Nephron (organoid): Measurements from ENCODE around the gene TMPRSS9.

Experiments
- H3K27ac Mint-ChIP-seq, 3 experiments: 2 replicates each; pipeline ENCODE4 v1.8.0; 2020; ENCODE audit warnings: mixed read lengths in 3 of 3, mild to moderate bottlenecking in 2 of 3, moderate library complexity in 1 of 3
- H3K27me3 Mint-ChIP-seq: 2 replicates; pipeline ENCODE4 v1.8.0; 2021; ENCODE audit warnings: low read depth, mild to moderate bottlenecking, moderate library complexity, mixed read lengths
- H3K36me3 Mint-ChIP-seq: 2 replicates; pipeline ENCODE4 v1.8.0; 2020; ENCODE audit warnings: low read depth, mixed read lengths
- H3K4me1 Mint-ChIP-seq: 2 replicates; pipeline ENCODE4 v1.8.0; 2020; ENCODE audit warnings: mixed read lengths
- H3K4me3 Mint-ChIP-seq, 3 experiments: 2 replicates each; pipeline ENCODE4 v1.8.0; 2020; ENCODE audit warnings: mild to moderate bottlenecking in 3 of 3, mixed read lengths in 3 of 3, moderate library complexity in 2 of 3
- H3K9me3 Mint-ChIP-seq: 2 replicates; pipeline ENCODE4 v1.8.0; 2020; ENCODE audit warnings: mixed read lengths
- TF ChIP-seq, protein P1 (sequence below), 3 experiments: fragments of 200-600 bp; sonication (generic); IDR thresholded peaks; one replicate each; pipeline ENCODE4 v1.5.0; 2021; ENCODE audit warnings: antibody characterized with exemption in 3 of 3; ENCODE audit not compliant: unreplicated experiment in 3 of 3

TMPRSS9 gene

DNA sequence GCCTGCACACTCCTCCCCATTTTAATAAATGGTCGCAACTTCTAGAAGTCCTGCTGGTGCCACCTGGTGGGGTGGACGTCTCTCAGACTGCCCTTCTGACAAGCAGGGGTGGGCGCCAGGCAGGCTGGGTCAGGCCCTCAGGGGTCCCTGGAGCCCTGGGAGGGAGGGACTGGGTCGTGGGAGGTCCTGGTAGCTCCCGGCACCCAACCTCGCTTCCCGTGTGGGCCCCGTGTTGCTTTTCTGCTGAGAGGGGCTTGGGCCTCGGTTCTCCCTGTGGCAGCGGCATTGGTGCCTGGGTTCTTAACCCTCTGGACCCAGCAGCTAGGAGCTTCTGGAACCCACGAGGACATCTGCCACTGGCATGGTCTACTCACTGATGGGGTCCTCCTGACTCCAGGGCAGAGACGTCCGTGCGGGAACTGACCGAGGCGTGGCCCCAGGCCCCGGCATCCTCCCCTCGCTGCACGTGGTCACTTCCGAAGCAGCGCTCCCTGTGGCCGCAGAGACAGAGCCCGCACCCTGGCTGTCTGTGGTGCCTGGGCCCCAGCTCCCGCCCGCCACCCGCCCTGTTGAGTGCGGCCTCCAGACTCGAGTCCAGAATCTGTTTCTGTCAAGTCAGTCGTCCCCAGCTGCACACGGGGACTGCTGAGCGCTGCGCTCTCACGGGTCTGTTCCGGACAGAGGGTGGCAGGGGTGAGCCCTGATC is 6.0 kb upstream of the TMPRSS9 start:
- no peaks in the 10 kb centered on the region for H3K4me1 Mint-ChIP-seq
- H3K27me3 Mint-ChIP-seq = peaks cover 17% of the 10 kb centered on the region
- no peaks in the 10 kb centered on the region for H3K9me3 Mint-ChIP-seq
- H3K27ac Mint-ChIP-seq = no peak overlapping the region
- no peak overlapping the region for H3K4me3 Mint-ChIP-seq
- TF ChIP-seq, protein P1, sequence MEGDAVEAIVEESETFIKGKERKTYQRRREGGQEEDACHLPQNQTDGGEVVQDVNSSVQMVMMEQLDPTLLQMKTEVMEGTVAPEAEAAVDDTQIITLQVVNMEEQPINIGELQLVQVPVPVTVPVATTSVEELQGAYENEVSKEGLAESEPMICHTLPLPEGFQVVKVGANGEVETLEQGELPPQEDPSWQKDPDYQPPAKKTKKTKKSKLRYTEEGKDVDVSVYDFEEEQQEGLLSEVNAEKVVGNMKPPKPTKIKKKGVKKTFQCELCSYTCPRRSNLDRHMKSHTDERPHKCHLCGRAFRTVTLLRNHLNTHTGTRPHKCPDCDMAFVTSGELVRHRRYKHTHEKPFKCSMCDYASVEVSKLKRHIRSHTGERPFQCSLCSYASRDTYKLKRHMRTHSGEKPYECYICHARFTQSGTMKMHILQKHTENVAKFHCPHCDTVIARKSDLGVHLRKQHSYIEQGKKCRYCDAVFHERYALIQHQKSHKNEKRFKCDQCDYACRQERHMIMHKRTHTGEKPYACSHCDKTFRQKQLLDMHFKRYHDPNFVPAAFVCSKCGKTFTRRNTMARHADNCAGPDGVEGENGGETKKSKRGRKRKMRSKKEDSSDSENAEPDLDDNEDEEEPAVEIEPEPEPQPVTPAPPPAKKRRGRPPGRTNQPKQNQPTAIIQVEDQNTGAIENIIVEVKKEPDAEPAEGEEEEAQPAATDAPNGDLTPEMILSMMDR (IDR thresholded peaks at IDR 0.05; ENCODE audit: unreplicated experiment in 3 of 3) = no peak
- no peaks in the 10 kb centered on the region for H3K36me3 Mint-ChIP-seq

DNA sequence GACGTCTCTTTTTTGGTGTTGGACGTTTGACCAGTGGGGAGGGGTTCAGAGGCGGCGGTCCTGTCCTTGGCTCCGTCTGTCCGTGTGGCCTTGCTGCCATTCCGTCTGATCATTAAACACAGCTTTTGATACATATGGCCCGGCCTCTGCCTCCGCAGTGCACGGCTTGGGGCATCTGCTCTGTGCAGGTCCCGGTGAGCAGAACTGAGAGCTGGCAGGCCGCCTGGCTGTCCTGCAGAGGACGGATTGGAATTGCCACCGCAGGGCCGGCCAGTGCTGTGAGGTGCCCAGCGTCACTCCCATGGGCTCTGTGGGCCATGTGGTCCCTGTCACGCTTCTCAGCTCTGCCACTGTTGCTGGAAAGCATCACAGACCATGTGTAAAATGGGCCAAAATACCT is 5.4 kb upstream of the TMPRSS9 start:
- TF ChIP-seq, protein P1 (IDR thresholded peaks at IDR 0.05; ENCODE audit: unreplicated experiment in 3 of 3) = no peak
- Mint-ChIP-seq H3K27ac (no peak overlapping the region), H3K4me3 (no peak overlapping the region), H3K4me1 (no peaks in the 10 kb centered on the region), H3K36me3 (no peaks in the 10 kb centered on the region), H3K9me3 (no peaks in the 10 kb centered on the region), H3K27me3 (peaks cover 23% of the 10 kb centered on the region)

DNA sequence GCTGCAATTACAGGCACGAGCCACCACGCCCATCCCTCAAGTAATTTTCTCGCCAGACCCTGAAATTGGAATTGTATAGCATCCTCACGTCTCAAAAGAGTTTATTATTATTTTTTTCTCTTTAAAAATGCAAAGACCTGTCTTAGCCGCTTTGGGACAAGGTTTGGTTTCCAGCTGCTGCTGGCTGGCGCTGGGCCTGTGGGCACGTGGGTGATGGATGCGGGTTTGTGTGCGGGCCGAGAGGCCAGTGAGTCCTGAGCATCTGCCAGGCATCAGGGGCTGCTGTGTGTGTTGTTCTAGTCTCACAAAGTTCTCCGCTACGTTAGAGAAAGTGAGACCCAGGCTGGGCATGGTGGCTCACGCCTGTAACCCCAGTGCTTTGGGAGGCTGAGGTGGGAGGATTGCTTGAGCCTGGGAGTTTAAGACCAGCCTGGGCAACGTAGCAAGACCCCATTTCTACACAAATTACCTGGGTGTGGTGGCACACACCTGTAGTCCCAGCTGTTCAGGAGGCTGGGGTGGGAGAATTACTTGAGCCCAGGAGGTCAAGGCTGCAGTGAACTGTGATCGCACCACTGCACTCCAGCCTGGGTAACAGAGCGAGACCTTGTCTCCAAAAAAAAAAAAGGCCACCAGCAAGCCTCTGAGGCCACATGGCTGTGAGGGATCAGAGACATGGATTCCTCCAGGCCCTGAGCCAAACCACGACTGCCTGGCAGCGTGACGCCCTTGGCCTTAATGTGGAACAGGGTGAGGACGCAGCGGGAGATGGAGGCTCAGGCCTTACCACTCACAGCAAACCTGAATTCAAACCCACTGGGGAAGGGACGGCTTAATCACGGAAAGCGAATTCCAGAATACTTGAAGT is 4.7 kb upstream of the TMPRSS9 start:
- H3K9me3 Mint-ChIP-seq = no peaks in the 10 kb centered on the region
- H3K27me3 Mint-ChIP-seq = peaks cover 28% of the 10 kb centered on the region
- no peak overlapping the region for H3K4me3 Mint-ChIP-seq
- no peak overlapping the region for H3K27ac Mint-ChIP-seq
- TF ChIP-seq, protein P1 (IDR thresholded peaks at IDR 0.05; ENCODE audit: unreplicated experiment in 3 of 3) = no peak
- H3K36me3 Mint-ChIP-seq = no peaks in the 10 kb centered on the region
- no peaks in the 10 kb centered on the region for H3K4me1 Mint-ChIP-seq

DNA sequence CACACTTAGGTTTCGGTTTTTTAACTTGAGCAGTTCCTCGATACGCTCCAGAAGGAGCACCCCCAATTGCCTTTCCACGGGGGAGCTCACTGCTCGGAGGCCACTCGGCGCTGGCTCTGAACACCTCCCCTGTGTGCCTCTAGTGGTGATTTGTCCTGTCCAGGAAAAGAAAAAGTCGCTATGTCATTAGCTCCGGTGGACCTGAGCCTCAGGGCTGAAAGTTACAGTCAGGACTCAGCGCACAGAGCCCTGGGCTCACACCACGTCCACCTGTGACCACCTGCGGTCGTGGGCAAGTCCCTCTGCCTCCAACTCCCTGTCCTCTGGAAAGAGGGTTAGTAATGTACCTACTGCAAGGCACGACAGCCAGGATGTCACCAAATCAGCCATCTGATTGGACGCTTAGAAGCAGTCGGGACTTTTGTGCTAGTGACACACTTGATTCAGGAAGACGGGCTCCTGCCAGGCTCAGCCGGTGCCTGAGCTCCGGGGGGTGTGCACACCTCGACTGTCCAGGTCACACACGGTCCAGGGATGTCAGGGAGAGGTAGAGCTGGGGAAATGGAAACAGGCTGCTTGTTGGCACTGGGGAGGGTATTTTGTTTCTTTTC is 3.9 kb upstream of the TMPRSS9 start:
- Mint-ChIP-seq H3K27ac (no peak overlapping the region), H3K27me3 (peaks cover 33% of the 10 kb centered on the region), H3K4me1 (no peaks in the 10 kb centered on the region), H3K4me3 (no peak overlapping the region), H3K36me3 (no peaks in the 10 kb centered on the region), H3K9me3 (no peaks in the 10 kb centered on the region)
- TF ChIP-seq, protein P1 (IDR thresholded peaks at IDR 0.05; ENCODE audit: unreplicated experiment in 3 of 3) = no peak

DNA sequence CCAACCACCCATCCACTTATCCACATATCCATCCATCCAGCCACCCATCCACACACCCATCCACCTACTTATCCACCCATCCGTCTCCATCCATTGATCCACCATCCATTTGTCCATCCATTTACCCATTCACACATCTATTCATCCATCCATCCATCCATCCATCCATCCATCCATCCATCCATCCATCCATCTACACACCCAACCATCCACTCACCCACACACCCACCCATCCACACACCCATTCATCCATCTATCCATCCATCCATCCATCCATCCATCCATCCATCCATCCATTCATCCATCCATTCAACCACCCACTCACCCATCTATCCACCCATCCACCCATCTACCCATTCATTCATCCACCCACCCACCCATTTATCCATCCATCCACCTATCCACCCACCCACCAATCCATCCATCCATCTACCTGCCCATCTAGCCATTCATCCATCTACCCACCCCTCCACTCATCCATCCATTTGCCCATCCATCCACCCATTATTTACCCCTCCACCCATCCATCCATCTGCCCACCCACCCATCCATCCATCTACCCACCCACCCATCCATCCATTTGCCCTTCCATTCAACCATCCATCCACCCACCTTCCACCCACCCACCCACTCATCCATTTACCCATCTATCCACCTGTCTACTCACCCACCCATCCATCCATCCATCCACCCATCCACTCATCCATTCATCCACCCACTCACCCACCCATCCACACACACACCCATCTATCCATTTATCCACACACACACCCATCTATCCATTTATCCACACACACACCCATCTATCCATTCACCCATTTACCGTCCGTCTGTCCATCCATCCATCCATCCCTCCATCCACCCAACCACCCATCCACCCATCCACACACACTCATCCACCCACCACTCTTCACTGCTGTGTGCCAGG is 2.5 kb upstream of the TMPRSS9 start:
- Mint-ChIP-seq H3K27me3 (peaks cover 33% of the 10 kb centered on the region), H3K9me3 (no peaks in the 10 kb centered on the region), H3K36me3 (no peaks in the 10 kb centered on the region), H3K27ac (no peak overlapping the region), H3K4me3 (no peak overlapping the region), H3K4me1 (no peaks in the 10 kb centered on the region)
- TF ChIP-seq, protein P1 (IDR thresholded peaks at IDR 0.05; ENCODE audit: unreplicated experiment in 3 of 3) = no peak
